Vagina (tissue), 2 donors: ENCODE results near the gene GIGYF2.

Experiments used
- POLR2A ChIP-seq, 2 donors: fragments of 450-650 bp; IDR thresholded peaks; one replicate each; pipeline ENCODE4 v1.6.1; 2017; ENCODE audit warnings: antibody characterized with exemption in 2 of 2, mild to moderate bottlenecking in 2 of 2, moderate library complexity in 2 of 2
- TF ChIP-seq, protein P1 (sequence below), 3 experiments: fragments of 450-650 bp in 2 of 3; fragments of 200-600 bp in 1 of 3; sonication (generic) in 1 of 3; IDR thresholded peaks; one replicate each; pipeline ENCODE4 v1.5.1; 2017 to 2019; ENCODE audit warnings: antibody characterized with exemption in 3 of 3, mild to moderate bottlenecking in 2 of 3, moderate library complexity in 2 of 3

DNA sequence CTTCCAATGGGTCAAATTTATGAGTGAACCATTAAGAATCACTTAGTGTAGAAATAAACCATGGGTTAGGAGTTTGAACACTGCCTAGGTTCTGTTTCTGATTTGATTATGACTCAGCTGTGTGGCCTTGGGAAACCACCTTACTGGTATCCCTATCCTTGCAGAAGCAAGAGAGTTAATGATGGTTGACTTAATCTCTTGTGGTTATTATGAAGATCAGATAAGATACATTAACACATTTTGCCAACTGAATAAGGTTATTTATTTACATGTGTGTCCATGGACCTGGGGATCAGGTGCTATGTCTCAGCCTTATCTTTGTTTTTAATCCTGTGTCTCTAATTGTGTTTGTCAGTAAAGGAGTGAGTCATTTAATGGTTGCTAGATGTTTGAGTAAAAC, 84.6 kb downstream of the GIGYF2 start:
- no peak for TF ChIP-seq POLR2A (IDR thresholded peaks at IDR 0.05)
- TF ChIP-seq, protein P1, sequence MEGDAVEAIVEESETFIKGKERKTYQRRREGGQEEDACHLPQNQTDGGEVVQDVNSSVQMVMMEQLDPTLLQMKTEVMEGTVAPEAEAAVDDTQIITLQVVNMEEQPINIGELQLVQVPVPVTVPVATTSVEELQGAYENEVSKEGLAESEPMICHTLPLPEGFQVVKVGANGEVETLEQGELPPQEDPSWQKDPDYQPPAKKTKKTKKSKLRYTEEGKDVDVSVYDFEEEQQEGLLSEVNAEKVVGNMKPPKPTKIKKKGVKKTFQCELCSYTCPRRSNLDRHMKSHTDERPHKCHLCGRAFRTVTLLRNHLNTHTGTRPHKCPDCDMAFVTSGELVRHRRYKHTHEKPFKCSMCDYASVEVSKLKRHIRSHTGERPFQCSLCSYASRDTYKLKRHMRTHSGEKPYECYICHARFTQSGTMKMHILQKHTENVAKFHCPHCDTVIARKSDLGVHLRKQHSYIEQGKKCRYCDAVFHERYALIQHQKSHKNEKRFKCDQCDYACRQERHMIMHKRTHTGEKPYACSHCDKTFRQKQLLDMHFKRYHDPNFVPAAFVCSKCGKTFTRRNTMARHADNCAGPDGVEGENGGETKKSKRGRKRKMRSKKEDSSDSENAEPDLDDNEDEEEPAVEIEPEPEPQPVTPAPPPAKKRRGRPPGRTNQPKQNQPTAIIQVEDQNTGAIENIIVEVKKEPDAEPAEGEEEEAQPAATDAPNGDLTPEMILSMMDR (IDR thresholded peaks at IDR 0.05), result no peak
